Measurements from ENCODE around the gene MTERF1.

The MTERF1 gene

DNA sequence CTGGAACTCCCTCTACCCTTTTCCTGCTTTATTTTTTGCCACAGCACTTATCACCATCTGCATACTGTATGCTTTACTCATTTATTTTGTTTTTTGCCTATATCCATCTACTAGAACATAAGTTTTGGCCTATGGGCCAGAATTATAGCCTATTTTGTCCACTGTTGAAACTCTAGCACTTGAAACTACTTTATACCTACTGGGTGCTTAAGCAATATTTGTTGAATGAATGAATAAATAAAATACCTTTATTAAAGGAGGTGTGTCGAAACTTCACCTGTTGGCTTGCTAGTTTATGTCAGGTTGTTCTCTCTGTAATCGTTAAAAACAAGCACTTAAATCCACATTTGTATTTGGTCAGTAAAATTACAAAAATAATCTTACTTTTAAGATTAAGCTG lies 53.3 kb downstream of the MTERF1 start:
- TF ChIP-seq EZH2phosphoT487 (IDR thresholded peaks at IDR 0.05; ENCODE audit: borderline replicate concordance) = no peak
- TF ChIP-seq, protein P1, sequence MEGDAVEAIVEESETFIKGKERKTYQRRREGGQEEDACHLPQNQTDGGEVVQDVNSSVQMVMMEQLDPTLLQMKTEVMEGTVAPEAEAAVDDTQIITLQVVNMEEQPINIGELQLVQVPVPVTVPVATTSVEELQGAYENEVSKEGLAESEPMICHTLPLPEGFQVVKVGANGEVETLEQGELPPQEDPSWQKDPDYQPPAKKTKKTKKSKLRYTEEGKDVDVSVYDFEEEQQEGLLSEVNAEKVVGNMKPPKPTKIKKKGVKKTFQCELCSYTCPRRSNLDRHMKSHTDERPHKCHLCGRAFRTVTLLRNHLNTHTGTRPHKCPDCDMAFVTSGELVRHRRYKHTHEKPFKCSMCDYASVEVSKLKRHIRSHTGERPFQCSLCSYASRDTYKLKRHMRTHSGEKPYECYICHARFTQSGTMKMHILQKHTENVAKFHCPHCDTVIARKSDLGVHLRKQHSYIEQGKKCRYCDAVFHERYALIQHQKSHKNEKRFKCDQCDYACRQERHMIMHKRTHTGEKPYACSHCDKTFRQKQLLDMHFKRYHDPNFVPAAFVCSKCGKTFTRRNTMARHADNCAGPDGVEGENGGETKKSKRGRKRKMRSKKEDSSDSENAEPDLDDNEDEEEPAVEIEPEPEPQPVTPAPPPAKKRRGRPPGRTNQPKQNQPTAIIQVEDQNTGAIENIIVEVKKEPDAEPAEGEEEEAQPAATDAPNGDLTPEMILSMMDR (conservative IDR thresholded peaks at IDR 0.05; ENCODE audit: low read length) = no peak
- Histone ChIP-seq H3K9me3 (ENCODE audit: insufficient read depth, low read depth, low read length) (no peaks in the 10 kb centered on the region), H2AFZ (ENCODE audit: low read length) (no peak overlapping the region)

DNA sequence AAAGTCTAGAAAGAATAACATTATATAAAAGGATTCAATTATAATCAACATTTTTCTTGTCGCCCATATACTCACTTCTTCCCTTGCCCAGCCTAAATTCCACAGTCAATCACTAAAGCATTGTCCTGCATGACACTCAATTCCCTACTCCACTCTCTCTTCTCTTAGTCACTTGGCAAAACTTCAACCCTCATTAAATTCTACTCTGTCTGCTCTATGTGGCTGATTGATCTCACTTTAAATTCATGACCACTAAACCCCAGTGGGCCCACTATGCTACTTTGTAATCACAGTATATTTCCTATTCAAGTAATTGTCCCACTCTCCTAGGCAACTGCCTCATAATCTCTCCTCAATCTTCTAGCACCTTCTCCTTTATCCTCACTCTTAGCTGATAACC lies 54.1 kb downstream of the MTERF1 start:
- no peaks in the 10 kb centered on the region for H3K9me3 ChIP-seq (ENCODE audit: insufficient read depth, low read depth, low read length)
- no peak overlapping the region for H3K4me2 ChIP-seq (ENCODE audit: low read depth, low read length, poor library complexity, severe bottlenecking)
- TF ChIP-seq, protein P1 (conservative IDR thresholded peaks at IDR 0.05; ENCODE audit: low read length) = no peak
- no peak for TF ChIP-seq EZH2phosphoT487 (IDR thresholded peaks at IDR 0.05; ENCODE audit: borderline replicate concordance)

More for the DNA sequence above, 53.3 kb downstream of the MTERF1 start:
- Histone ChIP-seq H3K4me3 (ENCODE audit: low read length, poor library complexity, severe bottlenecking) (no peak overlapping the region), H4K20me1 (ENCODE audit: insufficient read depth, low read length, poor library complexity, severe bottlenecking) (no peaks in the 10 kb centered on the region), H3K4me1 (ENCODE audit: insufficient read depth, low read length, poor library complexity, severe bottlenecking) (no peaks in the 10 kb centered on the region), H3K9ac (ENCODE audit: low read depth, low read length, poor library complexity, severe bottlenecking) (no peak overlapping the region), H3K27me3 (ENCODE audit: insufficient read depth, low read length, poor library complexity, severe bottlenecking) (no peaks in the 10 kb centered on the region), H3F3A (ENCODE audit: low read depth) (no peaks in the 10 kb centered on the region), H3K4me2 (ENCODE audit: low read depth, low read length, poor library complexity, severe bottlenecking) (no peak overlapping the region), H3K9me2 (replicated peaks; ENCODE audit: low read depth, low read length) (no peaks in the 10 kb centered on the region), H3K79me2 (ENCODE audit: insufficient read depth, low read length) (no peaks in the 10 kb centered on the region), H3K36me3 (ENCODE audit: insufficient read depth, low read length) (no peaks in the 10 kb centered on the region)

DNA sequence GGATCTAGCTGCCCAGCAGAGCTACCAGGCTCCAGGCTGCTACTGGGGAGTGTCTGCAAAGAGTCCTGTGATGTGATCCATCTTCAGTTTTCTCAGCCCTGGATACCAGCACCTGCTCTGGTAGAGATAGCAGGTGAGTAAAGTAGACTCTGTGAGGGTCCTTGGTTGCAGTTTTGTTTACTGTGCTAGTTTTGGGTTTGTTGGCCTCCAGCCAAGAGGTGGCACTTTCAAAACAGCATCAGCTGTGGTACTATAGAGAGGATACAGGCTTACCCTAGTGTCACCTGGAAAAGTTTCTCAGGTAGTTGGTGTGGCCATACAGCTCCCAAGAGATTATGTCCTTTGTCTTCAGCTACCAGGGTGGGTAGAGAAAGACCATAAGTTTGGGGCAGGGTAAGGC lies 56.3 kb downstream of the MTERF1 start:
- Histone ChIP-seq H3F3A (ENCODE audit: low read depth) (no peaks in the 10 kb centered on the region), H3K9me3 (ENCODE audit: insufficient read depth, low read depth, low read length) (no peaks in the 10 kb centered on the region), H4K20me1 (ENCODE audit: insufficient read depth, low read length, poor library complexity, severe bottlenecking) (no peaks in the 10 kb centered on the region), H3K36me3 (ENCODE audit: insufficient read depth, low read length) (no peaks in the 10 kb centered on the region), H3K27me3 (ENCODE audit: insufficient read depth, low read length, poor library complexity, severe bottlenecking) (no peaks in the 10 kb centered on the region), H3K4me2 (ENCODE audit: low read depth, low read length, poor library complexity, severe bottlenecking) (no peak overlapping the region), H3K9ac (ENCODE audit: low read depth, low read length, poor library complexity, severe bottlenecking) (no peak overlapping the region), H3K79me2 (ENCODE audit: insufficient read depth, low read length) (no peaks in the 10 kb centered on the region), H3K4me1 (ENCODE audit: insufficient read depth, low read length, poor library complexity, severe bottlenecking) (no peaks in the 10 kb centered on the region), H3K4me3 (ENCODE audit: low read length, poor library complexity, severe bottlenecking) (no peak overlapping the region), H3K9me2 (replicated peaks; ENCODE audit: low read depth, low read length) (no peaks in the 10 kb centered on the region), H2AFZ (ENCODE audit: low read length) (no peak overlapping the region)
- TF ChIP-seq EZH2phosphoT487 (IDR thresholded peaks at IDR 0.05; ENCODE audit: borderline replicate concordance) = no peak
- TF ChIP-seq, protein P1 (conservative IDR thresholded peaks at IDR 0.05; ENCODE audit: low read length) = no peak

More for the DNA sequence above, 54.1 kb downstream of the MTERF1 start:
- no peaks in the 10 kb centered on the region for H3F3A ChIP-seq (ENCODE audit: low read depth)
- no peaks in the 10 kb centered on the region for H3K79me2 ChIP-seq (ENCODE audit: insufficient read depth, low read length)
- no peaks in the 10 kb centered on the region for H3K27me3 ChIP-seq (ENCODE audit: insufficient read depth, low read length, poor library complexity, severe bottlenecking)
- H3K9me2 ChIP-seq (replicated peaks; ENCODE audit: low read depth, low read length) = no peaks in the 10 kb centered on the region
- H3K4me3 ChIP-seq (ENCODE audit: low read length, poor library complexity, severe bottlenecking) = no peak overlapping the region
- no peak overlapping the region for H2AFZ ChIP-seq (ENCODE audit: low read length)
- no peaks in the 10 kb centered on the region for H3K36me3 ChIP-seq (ENCODE audit: insufficient read depth, low read length)
- H3K9ac ChIP-seq (ENCODE audit: low read depth, low read length, poor library complexity, severe bottlenecking) = no peak overlapping the region
- no peaks in the 10 kb centered on the region for H3K4me1 ChIP-seq (ENCODE audit: insufficient read depth, low read length, poor library complexity, severe bottlenecking)
- H4K20me1 ChIP-seq (ENCODE audit: insufficient read depth, low read length, poor library complexity, severe bottlenecking) = no peaks in the 10 kb centered on the region
